ENCODE data around the gene GATAD2A. TPM values are rescaled to one million over a fixed set of nuclear protein-coding genes. Genes with fewer than 3 reads are reported as not detected.

The GATAD2A gene
- polyA plus RNA-seq, 1 donor (not counting 4 experiments of a cell fraction or from before 2014, with no cell fraction given) = 28.4 TPM

DNA sequence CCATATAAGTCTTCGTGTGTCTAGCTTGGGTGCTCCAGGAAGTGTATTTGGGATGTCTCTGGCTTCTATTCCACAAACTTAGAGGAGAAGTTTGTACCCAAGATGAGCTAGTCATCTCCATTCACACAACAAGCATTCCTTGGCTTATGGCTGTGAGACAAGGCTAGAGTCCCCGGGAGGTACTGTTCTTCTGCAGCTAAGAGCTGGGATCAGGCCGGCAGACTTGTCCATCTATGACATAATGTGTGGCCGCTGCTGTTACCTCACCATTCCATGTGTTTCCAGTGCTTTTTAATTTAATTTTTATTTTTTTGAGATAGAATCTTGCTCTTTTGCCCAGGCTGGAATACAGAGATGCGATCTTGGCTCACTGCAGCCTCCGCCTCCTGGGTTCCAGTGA lies 20.7 kb downstream of the GATAD2A start:
- H3K4me3 ChIP-seq (ENCODE audit: control insufficient read depth in 2 of 3, extremely low read depth in 1 of 3, insufficient read depth in 2 of 3, low read depth in 1 of 3, low read length in 3 of 3) = no peak overlapping the region
- no peak overlapping the region for H3K9ac ChIP-seq (ENCODE audit: control insufficient read depth, extremely low read depth, insufficient read depth, low read length)
- dilution Hi-C loops (cut with MboI; ENCODE audit: extremely low pct_ligation_motif_present, low sequenced_read_pairs) = no loop called here

DNA sequence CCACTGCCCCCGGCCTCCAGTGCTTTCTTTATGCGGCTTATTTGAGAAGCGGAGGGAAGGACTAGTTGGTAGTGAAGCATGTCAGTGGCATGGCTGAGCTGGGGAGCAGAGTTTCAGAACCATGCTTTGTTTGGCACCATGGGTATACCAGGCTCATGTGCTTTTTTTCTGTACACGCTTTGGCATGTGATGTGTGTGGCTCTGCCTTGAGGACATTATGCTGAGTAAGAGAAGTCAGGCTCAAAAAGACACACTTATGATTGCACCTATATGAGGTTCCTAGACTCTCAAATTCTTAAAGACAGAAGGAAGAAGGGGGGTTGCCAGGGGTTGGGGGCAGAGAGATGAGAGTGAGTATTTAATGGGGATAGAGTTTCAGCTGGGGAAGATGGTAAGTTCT lies 21.3 kb downstream of the GATAD2A start:
- Histone ChIP-seq H2AFZ (ENCODE audit: control insufficient read depth, low read length) (no peak overlapping the region), H3K4me1 (ENCODE audit: control insufficient read depth, extremely low read depth, insufficient read depth, low read length) (peaks cover 26% of the 10 kb centered on the region), H3K9me3 (ENCODE audit: control insufficient read depth, low read depth, low read length) (no peaks in the 10 kb centered on the region), H3K27ac (ENCODE audit: control insufficient read depth, insufficient read depth, low read length) (no peak overlapping the region), H3K4me3 (ENCODE audit: control insufficient read depth in 2 of 3, extremely low read depth in 1 of 3, insufficient read depth in 2 of 3, low read depth in 1 of 3, low read length in 3 of 3) (no peak overlapping the region), H3K36me3 (ENCODE audit: control insufficient read depth in 2 of 2, extremely low read depth in 1 of 2, insufficient read depth in 2 of 2, low read length in 2 of 2) (peaks cover 0 to 10% of the 10 kb centered on the region in 2 experiments), H3K4me2 (ENCODE audit: control insufficient read depth, extremely low read depth, insufficient read depth, low read depth, low read length) (no peak overlapping the region), H3K27me3 (ENCODE audit: control insufficient read depth, extremely low read depth, insufficient read depth, low read length) (no peaks in the 10 kb centered on the region), H3K9ac (ENCODE audit: control insufficient read depth, extremely low read depth, insufficient read depth, low read length) (no peak overlapping the region), H4K20me1 (ENCODE audit: control insufficient read depth, extremely low read depth, insufficient read depth, low read length) (peaks cover 47% of the 10 kb centered on the region), H3K79me2 (ENCODE audit: control insufficient read depth, insufficient read depth, low read length) (peaks cover 98% of the 10 kb centered on the region), H3K9me1 (ENCODE audit: control insufficient read depth, extremely low read depth, insufficient read depth, low read length) (peaks cover 11% of the 10 kb centered on the region)
- no peak for DNase-seq (ENCODE audit: low read depth, low spot score)
- no peak for FAIRE-seq
- dilution Hi-C loops (cut with MboI; ENCODE audit: extremely low pct_ligation_motif_present, low sequenced_read_pairs) = no loop called here
- TF ChIP-seq EZH2 (IDR thresholded peaks at IDR 0.05; ENCODE audit: low read length) = no peak
- TF ChIP-seq, protein P1, sequence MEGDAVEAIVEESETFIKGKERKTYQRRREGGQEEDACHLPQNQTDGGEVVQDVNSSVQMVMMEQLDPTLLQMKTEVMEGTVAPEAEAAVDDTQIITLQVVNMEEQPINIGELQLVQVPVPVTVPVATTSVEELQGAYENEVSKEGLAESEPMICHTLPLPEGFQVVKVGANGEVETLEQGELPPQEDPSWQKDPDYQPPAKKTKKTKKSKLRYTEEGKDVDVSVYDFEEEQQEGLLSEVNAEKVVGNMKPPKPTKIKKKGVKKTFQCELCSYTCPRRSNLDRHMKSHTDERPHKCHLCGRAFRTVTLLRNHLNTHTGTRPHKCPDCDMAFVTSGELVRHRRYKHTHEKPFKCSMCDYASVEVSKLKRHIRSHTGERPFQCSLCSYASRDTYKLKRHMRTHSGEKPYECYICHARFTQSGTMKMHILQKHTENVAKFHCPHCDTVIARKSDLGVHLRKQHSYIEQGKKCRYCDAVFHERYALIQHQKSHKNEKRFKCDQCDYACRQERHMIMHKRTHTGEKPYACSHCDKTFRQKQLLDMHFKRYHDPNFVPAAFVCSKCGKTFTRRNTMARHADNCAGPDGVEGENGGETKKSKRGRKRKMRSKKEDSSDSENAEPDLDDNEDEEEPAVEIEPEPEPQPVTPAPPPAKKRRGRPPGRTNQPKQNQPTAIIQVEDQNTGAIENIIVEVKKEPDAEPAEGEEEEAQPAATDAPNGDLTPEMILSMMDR (optimal IDR thresholded peaks at IDR 0.05 in 1 of 3, IDR thresholded peaks at IDR 0.05 in 1 of 3, conservative IDR thresholded peaks at IDR 0.05 in 1 of 3; ENCODE audit: extremely low read depth in 1 of 3, insufficient read depth in 2 of 3, low read length in 3 of 3) = no peak

More for the DNA sequence above, 20.7 kb downstream of the GATAD2A start:
- peaks cover 26% of the 10 kb centered on the region for H3K4me1 ChIP-seq (ENCODE audit: control insufficient read depth, extremely low read depth, insufficient read depth, low read length)
- no peak overlapping the region for H3K4me2 ChIP-seq (ENCODE audit: control insufficient read depth, extremely low read depth, insufficient read depth, low read depth, low read length)
- H3K9me1 ChIP-seq (ENCODE audit: control insufficient read depth, extremely low read depth, insufficient read depth, low read length) = peaks cover 11% of the 10 kb centered on the region
- H2AFZ ChIP-seq (ENCODE audit: control insufficient read depth, low read length) = no peak overlapping the region
- no peaks in the 10 kb centered on the region for H3K27me3 ChIP-seq (ENCODE audit: control insufficient read depth, extremely low read depth, insufficient read depth, low read length)
- H3K27ac ChIP-seq (ENCODE audit: control insufficient read depth, insufficient read depth, low read length) = no peak overlapping the region
- TF ChIP-seq, protein P1 (optimal IDR thresholded peaks at IDR 0.05 in 1 of 3, IDR thresholded peaks at IDR 0.05 in 1 of 3, conservative IDR thresholded peaks at IDR 0.05 in 1 of 3; ENCODE audit: extremely low read depth in 1 of 3, insufficient read depth in 2 of 3, low read length in 3 of 3) = no peak
- no peak for TF ChIP-seq EZH2 (IDR thresholded peaks at IDR 0.05; ENCODE audit: low read length)
- peaks cover 0 to 10% of the 10 kb centered on the region in 2 experiments for H3K36me3 ChIP-seq (ENCODE audit: control insufficient read depth in 2 of 2, extremely low read depth in 1 of 2, insufficient read depth in 2 of 2, low read length in 2 of 2)
- FAIRE-seq = no peak
- DNase-seq (ENCODE audit: low read depth, low spot score) = no peak
- H4K20me1 ChIP-seq (ENCODE audit: control insufficient read depth, extremely low read depth, insufficient read depth, low read length) = peaks cover 51% of the 10 kb centered on the region
- H3K9me3 ChIP-seq (ENCODE audit: control insufficient read depth, low read depth, low read length) = no peaks in the 10 kb centered on the region
- H3K79me2 ChIP-seq (ENCODE audit: control insufficient read depth, insufficient read depth, low read length) = peaks cover 98% of the 10 kb centered on the region
